Kidney epithelial cell (primary cell): ENCODE results near the gene TAF6L. TPM values are rescaled to one million over a fixed set of nuclear protein-coding genes. Genes with fewer than 3 reads are reported as not detected.

ENCODE experiments used
- DNase-seq: peaks from one replicate; pipeline ENCODE4 v3.0.0-alpha.2; 2010; ENCODE audit warnings: low read depth
- H3K27me3 ChIP-seq: 2 replicates; pipeline ENCODE4 v1.6.0; 2011; ENCODE audit warnings: low read length; ENCODE audit not compliant: control insufficient read depth, insufficient read depth
- H3K36me3 ChIP-seq: 2 replicates; pipeline ENCODE4 v1.5.1; 2011; ENCODE audit warnings: low read length; ENCODE audit not compliant: control insufficient read depth, insufficient read depth
- H3K4me3 ChIP-seq: 2 replicates; pipeline ENCODE4 v1.5.1; 2011; ENCODE audit warnings: low read depth, mild to moderate bottlenecking, control low read depth, low read length
- CTCF ChIP-seq: IDR thresholded peaks from 2 replicates; pipeline ENCODE4 v1.5.1; 2011; ENCODE audit warnings: mild to moderate bottlenecking, moderate library complexity, low read length, control low read depth, inconsistent platforms; ENCODE audit not compliant: insufficient read depth, poor library complexity, severe bottlenecking
- total RNA-seq: library from RNA; depleted of rRNA; stranded (reverse); fragments of >200 nt; gene quantifications from 2 replicates; pipeline ENCODE4 v1.2.3, GENCODE V29; 2015

TAF6L gene
- total RNA-seq: 19.4 and 29.1 TPM in 2 replicates

- Histone ChIP-seq H3K4me3 (peak within 1 kb of the TSS; percentile 83), H3K27me3 (no peaks in the 10 kb centered on the region), H3K36me3 (peaks cover 2% of the 10 kb centered on the region)
- peak; percentile 87 for DNase-seq
- no peak for TF ChIP-seq CTCF
These were observed at the start of gene TAF6L for GRCh38 chr11:62771144-62772021. Gene TAF6L (plus strand): TSS chr11:62771396. CDS start chr11:62775784, 4,388 bp downstream.

GRCh38 chr11:62721994-62722393, 49.2 kb upstream of the TAF6L start:
- no peak for DNase-seq
- no peak for TF ChIP-seq CTCF
- Histone ChIP-seq H3K4me3 (no peak overlapping the region), H3K36me3 (peaks cover 3% of the 10 kb centered on the region), H3K27me3 (no peaks in the 10 kb centered on the region)

DNA sequence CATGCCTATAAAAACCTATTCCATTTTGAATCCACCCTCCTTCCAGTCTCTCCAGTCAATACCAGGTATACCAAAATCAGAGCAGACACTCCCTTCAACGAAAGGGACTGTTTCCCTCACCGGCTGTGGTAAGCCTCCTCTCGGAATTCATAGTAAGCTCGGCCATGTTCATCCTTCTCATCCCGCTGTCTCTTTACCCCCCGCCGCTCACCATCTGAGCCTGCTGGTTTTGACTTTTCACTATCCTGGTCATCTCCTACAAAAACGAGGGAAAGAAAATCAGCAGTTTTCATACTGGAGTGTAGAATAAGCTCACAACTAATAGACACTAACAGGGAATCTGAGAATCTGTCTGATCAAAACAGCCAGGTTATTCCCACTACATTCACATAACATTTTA, 47.0 kb upstream of the TAF6L start:
- peaks cover 2% of the 10 kb centered on the region for H3K36me3 ChIP-seq
- DNase-seq: no peak
- H3K27me3 ChIP-seq: no peaks in the 10 kb centered on the region
- no peak for TF ChIP-seq CTCF
- H3K4me3 ChIP-seq: peak overlapping the region; percentile 96

DNA sequence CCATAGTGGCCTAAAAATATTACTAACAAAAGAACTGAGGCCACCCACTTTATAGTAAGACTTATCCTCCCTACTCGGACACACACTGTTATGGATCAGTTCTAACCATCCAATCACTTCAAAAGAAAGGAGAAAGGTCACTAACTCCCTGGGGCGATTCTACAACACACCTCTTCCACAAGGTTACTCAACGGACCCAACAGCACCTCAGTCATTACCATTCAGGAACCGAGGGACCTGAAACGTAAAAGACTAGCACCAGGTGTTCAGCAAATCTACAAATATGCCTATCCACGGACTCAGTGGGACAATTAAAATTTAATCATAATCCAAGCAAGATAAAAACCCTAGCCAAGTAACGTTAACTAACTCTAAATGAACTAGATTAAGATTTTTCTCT, 45.5 kb upstream of the TAF6L start:
- Histone ChIP-seq H3K36me3 (peaks cover 2% of the 10 kb centered on the region), H3K27me3 (no peaks in the 10 kb centered on the region)

DNA sequence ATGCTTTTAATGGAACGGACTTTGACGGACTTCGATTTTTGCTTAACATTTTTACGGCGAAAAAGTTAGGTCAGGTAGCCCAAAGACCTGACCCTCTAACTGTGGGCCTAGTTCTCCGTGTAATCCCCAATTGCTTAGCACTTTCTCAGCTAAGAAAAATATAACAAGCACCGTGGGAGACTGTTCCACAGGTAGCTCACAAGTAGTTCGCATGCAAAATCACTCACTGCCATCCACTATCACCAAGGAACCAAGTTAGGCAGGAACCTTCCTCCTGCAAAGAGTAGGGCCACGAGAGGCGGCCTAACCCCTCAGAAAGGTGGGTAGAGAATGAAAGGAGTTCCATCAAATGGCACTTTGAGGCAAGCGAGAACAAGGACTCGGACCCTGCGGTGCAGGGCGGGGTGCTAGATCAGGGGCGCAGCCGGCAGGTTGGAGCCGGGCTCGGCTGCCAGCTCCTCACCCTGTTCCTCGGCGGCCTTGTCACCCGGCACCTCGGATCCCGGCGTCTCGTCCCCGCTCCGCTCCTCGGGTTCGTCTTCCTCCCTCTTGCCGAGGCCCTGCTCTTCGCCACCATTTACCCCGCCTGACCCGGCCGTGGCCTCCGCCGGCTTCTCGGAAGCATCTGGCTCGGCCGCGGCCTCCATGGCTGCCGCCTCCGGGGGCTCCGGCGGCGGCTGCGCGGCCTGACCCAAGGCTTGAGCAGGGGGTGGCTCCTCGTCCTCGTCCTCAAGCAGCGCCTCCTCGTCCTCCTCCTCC, 44.9 kb upstream of the TAF6L start:
- Histone ChIP-seq H3K36me3 (peaks cover 2% of the 10 kb centered on the region), H3K4me3 (peak overlapping the region; percentile 96), H3K27me3 (no peaks in the 10 kb centered on the region)
- TF ChIP-seq CTCF: no peak
- no peak for DNase-seq

More for the DNA sequence above, 45.5 kb upstream of the TAF6L start:
- peak overlapping the region; percentile 96 for H3K4me3 ChIP-seq
- no peak for TF ChIP-seq CTCF
- no peak for DNase-seq

DNA sequence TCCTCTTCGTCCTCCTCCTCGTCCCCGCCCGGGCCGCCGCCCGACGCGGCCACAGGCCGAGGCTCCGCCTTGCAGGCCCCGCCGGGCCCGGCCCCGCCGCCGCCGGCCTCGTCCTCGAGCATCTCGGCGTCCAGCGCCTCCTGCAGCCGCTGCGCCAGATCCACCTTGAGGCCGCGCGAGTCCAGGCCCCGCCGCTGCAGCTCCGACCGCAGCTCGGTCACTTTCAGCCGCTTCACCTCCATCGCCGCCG, 44.4 kb upstream of the TAF6L start:
- Histone ChIP-seq H3K27me3 (no peaks in the 10 kb centered on the region), H3K4me3 (peak overlapping the region; percentile 96), H3K36me3 (peaks cover 2% of the 10 kb centered on the region)
- DNase-seq: no peak
- TF ChIP-seq CTCF: no peak
